Measurements from ENCODE around the gene EOLA2. TPM values are rescaled to one million over a fixed set of nuclear protein-coding genes. Genes with fewer than 3 reads are reported as not detected.
"Not testable (repeated sequence)": the region's sequence is repeated elsewhere in the genome, so short reads cannot be mapped to it uniquely, and the experiment has no call there.

EOLA2 gene
- total RNA-seq, 2 donors from 2014 or later = 15.4 to 22.2 TPM

DNA sequence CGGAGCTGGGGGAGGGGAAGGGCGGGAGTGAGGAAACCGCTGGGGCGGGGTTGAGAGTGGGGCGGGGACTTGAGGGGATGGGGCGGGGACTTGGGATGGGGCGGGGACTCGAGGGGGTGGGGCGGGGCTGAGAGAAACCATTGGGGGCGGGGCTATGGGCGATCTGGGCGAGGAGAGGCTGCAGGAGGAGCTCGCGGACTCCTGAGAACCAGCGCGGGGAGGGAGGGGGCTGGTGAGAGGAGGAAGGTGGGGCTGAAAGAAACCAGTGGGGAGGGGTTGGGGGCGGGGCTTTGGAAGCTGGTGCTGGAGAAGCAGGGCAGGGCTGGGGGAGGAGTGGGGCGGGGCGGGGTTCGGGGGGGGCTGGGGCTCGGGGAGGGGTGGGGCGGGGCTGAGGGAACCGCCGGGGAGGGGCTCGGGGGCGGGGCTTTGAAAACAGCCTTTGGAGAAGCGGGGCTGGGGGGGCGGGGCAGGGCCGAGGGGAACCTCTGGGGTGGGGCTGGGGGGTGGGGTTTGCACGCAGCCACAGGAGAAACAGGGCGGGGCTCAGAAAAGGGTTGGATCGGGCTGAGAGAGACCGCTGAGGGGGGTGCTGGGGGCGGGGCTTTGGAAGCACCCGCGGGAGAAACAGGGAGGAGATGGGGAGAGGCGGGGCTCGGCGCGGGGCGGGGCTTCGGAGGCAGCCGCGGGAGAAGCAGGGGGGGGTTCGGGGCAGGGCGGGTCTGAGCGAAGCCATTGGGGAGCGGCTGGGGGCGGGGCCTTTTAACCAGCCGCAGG, 777 bp upstream of the EOLA2 start:
- TF ChIP-seq, protein P1, sequence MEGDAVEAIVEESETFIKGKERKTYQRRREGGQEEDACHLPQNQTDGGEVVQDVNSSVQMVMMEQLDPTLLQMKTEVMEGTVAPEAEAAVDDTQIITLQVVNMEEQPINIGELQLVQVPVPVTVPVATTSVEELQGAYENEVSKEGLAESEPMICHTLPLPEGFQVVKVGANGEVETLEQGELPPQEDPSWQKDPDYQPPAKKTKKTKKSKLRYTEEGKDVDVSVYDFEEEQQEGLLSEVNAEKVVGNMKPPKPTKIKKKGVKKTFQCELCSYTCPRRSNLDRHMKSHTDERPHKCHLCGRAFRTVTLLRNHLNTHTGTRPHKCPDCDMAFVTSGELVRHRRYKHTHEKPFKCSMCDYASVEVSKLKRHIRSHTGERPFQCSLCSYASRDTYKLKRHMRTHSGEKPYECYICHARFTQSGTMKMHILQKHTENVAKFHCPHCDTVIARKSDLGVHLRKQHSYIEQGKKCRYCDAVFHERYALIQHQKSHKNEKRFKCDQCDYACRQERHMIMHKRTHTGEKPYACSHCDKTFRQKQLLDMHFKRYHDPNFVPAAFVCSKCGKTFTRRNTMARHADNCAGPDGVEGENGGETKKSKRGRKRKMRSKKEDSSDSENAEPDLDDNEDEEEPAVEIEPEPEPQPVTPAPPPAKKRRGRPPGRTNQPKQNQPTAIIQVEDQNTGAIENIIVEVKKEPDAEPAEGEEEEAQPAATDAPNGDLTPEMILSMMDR (IDR thresholded peaks at IDR 0.05) = no peak
- Histone ChIP-seq H3K27ac (peak overlapping the region; percentile 89 to 94), H3K4me1 (peaks cover 0 to 6% of the 10 kb centered on the region in 2 donors), H3K36me3 (no peaks in the 10 kb centered on the region), H3K9me3 (no peaks in the 10 kb centered on the region), H3K4me3 (peak overlapping the region; percentile 60 to 69), H3K27me3 (no peaks in the 10 kb centered on the region)
- DNase-seq (ENCODE audit: low spot score) = peak; percentile 94

DNA sequence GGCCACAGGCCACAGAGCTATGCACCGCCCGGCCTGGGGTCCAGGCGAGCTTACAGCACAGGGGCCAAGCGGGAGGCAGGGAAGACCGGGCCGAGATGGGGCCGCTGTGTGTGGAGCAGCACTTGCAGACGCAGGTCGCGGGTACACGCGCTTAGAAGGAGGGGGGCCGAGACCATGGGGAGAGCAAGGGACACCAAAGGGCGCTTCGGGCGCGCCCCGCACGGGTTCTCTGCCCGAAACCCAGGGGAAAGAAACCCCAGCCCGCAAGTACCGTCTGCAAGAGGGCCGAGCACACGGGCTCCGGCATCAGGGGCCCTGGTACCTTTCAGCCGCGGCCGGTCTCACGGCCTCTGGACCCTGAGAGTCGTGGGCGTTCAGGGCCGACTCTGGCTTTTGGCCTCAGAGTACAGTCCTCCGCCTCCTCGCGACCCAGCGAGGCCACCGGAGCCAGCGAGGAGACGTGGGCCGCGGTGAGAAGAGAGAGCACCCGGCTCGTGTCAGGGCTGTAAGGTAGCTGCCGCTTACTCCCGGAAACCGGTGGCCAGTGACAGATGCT, 342 bp downstream of the EOLA2 start:
- H3K4me1 ChIP-seq = peaks cover 0 to 6% of the 10 kb centered on the region in 2 donors
- H3K36me3 ChIP-seq = no peaks in the 10 kb centered on the region
- TF ChIP-seq, protein P1 (IDR thresholded peaks at IDR 0.05) = no peak
- no peaks in the 10 kb centered on the region for H3K27me3 ChIP-seq
- no peak for DNase-seq (ENCODE audit: low spot score)
- H3K27ac ChIP-seq = peak overlapping the region; percentile 89 to 94
- H3K9me3 ChIP-seq = no peaks in the 10 kb centered on the region
- peak overlapping the region; percentile 60 to 69 for H3K4me3 ChIP-seq

DNA sequence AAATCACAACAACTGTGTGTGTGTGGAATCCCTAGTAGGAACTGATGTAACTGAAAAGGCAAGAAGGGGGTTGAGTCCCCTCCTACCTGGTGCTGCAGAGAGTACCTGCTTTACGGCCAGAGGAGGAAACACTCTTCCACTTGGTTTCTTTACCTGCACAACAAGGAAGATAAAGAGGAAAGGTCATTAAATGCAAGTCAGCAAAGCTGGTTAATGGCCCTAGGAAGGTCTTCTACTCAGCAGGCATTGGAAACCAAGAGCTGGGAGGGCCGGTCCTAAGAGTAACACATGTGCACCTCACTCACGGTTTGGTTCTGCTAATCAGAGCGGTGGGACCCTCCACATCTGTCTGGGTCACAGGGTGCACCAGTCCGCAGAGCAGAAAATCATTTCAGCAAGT, 963 bp downstream of the EOLA2 start:
- H3K4me3 ChIP-seq = peak overlapping the region; percentile 60 to 69
- H3K27ac ChIP-seq = peak overlapping the region; percentile 89 to 94
- not testable (repeated sequence) for H3K4me1 ChIP-seq; DNase-seq (ENCODE audit: low spot score); H3K27me3 ChIP-seq; H3K36me3 ChIP-seq; H3K9me3 ChIP-seq

DNA sequence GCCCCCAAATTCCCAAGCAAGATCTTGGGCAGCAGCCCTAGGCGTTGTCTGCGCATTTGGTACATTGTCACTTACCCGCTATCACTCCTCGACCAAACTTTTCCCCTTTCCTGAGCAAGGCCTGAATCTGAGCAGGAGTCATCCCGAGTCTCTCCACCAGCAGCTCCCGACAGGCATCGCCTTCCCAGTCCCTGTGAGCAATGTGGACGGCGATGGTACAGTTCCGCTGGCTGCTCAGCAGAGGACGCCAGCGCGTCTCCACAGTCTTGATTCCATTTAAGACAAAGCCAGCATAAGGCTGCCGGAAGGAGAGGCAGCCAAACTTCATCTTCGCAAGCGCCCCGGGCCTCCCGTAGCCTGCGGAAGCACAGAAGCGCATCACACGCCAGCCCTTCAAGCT, 4.7 kb downstream of the EOLA2 start:
- not testable (repeated sequence) for H3K4me1 ChIP-seq; H3K27ac ChIP-seq; H3K4me3 ChIP-seq; H3K9me3 ChIP-seq; H3K36me3 ChIP-seq; DNase-seq (ENCODE audit: low spot score); H3K27me3 ChIP-seq

DNA sequence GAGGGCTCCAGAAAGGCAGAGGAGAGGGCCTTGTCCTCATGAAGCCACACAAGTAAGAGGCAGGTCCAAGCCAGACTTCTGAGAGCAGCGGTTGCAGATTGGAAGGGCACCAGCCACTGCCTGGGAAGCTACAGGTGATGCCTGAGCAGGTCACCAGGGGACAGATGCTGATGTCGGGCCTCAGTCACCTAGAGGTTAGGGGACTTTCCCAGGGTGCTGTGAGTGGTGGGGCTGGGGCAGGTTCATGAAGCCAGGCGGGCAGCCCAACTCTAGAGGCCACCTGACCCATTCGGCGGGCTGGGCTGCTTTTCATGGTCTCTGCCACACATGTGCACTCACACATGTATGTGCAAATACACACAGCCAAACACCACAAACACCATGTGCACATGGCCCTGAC, 5.3 kb downstream of the EOLA2 start:
- not testable (repeated sequence) for H3K4me1 ChIP-seq; H3K9me3 ChIP-seq; DNase-seq (ENCODE audit: low spot score); H3K27ac ChIP-seq; H3K4me3 ChIP-seq; H3K27me3 ChIP-seq; H3K36me3 ChIP-seq

DNA sequence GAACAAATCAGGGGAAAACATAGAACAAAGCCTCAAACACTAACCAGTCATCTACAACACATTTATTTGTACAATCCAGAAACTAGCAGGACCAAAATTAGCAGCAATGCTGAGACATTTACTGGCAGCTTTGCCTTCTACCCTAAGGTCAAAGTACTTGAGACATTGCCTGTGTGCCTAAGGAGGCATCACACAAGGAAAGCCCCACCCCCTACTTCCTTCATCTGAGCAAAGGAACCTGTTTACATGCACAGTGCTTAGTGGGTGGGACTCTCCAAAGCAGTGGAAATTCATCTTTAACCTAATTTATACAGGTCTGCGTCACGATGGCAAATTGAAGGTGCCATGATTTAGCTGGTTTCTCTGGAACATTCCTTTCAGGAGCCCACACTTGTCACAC, 6.1 kb downstream of the EOLA2 start:
- H3K4me1 ChIP-seq; H3K27me3 ChIP-seq; H3K36me3 ChIP-seq; H3K4me3 ChIP-seq; H3K9me3 ChIP-seq; H3K27ac ChIP-seq; DNase-seq (ENCODE audit: low spot score): not testable (repeated sequence)

DNA sequence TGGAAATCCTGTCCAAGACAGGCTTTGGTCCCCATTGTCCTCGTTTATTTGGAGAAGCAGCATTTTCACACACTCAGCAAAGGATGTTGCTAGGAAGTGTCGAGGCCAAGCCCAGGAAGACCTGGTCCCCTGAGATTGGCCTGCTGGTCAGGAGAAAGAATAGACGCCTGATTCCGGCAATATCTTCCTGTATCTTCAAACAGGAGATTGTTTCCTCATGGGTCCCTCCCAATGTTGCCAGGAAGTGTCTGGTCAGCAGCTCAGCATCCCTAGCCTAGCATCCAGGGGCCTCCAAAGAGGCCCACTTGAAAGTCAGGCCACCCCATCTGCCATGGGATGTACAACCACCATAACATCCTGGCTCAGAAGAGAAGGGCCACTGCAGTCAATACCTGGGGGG, 6.9 kb downstream of the EOLA2 start:
- H3K4me1 ChIP-seq; H3K36me3 ChIP-seq; DNase-seq (ENCODE audit: low spot score): not testable (repeated sequence)

DNA sequence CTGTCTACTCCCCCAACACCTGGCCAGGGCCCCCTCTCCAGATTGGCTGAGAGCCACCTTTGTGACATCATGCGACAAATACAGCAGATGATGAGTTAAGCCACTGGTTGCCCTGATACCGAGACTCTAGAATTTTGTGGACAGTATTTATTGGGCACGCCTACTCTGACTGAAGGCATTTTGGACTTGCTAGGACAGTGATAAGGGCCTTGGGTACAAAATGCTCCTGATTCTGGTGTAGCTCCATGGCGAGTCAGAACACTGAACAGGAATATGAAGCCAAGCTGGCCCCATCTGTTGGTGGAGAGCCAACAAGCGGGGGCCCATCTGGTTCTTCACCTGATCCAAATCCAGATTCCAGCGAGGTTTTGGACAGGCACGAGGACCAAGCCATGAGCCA, 8.9 kb downstream of the EOLA2 start, which contains the start of gene HSFX4:
Gene HSFX4, plus strand, starts transcription at position 174 of the 400 bp plus-strand sequence. Its CDS starts 72 bp downstream, at position 246.
- not testable (repeated sequence) for H3K9me3 ChIP-seq; H3K36me3 ChIP-seq; H3K27ac ChIP-seq; DNase-seq (ENCODE audit: low spot score); H3K27me3 ChIP-seq; H3K4me1 ChIP-seq; H3K4me3 ChIP-seq

More for the DNA sequence above, 6.9 kb downstream of the EOLA2 start:
- H3K9me3 ChIP-seq, H3K27me3 ChIP-seq, H3K27ac ChIP-seq, H3K4me3 ChIP-seq: not testable (repeated sequence)

DNA sequence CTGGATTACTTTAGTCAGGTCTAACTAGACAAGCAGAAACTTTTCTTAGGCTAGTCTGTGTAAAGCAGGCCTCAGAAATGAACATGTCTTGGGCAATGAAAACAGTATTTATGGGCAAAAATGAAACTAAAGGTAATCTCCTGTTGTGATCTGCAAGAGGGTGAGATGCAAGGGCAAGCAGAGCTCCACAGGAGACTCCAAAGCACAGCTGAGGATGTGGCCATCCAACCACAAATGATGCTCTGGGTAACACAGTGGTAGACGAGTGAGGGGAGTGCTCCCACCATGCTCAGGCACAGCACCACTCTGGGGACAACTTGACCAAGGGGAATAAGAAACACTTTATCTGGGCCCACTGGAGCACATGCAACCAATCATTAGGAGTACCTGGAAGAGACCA, 9.7 kb downstream of the EOLA2 start:
- H3K4me3 ChIP-seq; H3K4me1 ChIP-seq; H3K9me3 ChIP-seq; H3K27me3 ChIP-seq; H3K36me3 ChIP-seq; H3K27ac ChIP-seq; DNase-seq (ENCODE audit: low spot score): not testable (repeated sequence)

DNA sequence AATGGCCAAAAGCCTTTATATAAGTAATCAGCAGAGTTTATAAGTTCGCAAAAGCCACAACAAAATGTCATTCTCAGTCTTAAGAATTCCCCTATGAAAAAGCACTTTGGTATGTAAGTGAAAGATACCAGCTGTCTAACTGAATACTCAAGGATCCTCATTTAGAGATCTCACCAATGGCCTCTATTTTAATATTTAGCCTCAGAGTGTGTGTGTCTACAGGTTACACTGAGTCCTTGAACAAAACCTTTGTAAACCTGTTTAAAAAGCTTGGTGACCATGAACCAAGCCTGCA, 10.4 kb downstream of the EOLA2 start:
- not testable (repeated sequence) for H3K27me3 ChIP-seq; DNase-seq (ENCODE audit: low spot score); H3K4me1 ChIP-seq; H3K36me3 ChIP-seq; H3K27ac ChIP-seq; H3K9me3 ChIP-seq; H3K4me3 ChIP-seq

DNA sequence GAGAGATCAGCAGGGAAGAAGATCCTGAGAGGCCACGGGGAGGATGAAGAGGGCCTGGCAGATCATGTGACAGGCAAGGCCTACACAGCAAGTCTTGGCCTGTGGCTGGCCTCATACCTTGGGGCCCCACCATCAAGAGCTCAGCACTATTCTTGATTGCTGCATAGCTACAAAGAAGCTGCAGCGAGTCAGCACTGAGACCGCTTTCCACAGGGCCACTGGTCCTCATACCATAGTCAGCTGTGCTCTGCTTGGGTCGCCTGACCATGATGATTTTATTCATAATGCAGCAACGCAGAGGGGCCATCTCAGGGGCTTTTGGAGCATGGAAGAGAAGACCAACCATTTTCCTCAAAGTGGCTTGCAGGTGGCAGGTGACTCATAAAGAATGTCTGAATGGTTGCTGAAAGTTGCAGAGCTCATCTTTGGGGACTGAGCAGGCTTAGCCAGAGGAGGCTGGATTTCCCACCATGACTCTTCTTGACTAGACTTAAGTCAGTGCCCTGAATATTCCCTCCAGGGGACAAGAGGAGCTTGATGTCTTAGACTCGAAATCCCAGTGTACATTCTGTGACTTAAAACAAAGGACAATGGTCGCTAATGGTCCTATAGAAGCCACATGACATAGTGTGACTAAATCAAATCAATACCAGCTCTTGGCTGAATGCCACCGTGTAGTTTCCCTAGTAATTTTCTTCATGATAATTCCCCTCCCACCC, 10.9 kb downstream of the EOLA2 start:
- not testable (repeated sequence) for H3K9me3 ChIP-seq; DNase-seq (ENCODE audit: low spot score); H3K4me1 ChIP-seq; H3K27me3 ChIP-seq; H3K4me3 ChIP-seq; H3K36me3 ChIP-seq; H3K27ac ChIP-seq

DNA sequence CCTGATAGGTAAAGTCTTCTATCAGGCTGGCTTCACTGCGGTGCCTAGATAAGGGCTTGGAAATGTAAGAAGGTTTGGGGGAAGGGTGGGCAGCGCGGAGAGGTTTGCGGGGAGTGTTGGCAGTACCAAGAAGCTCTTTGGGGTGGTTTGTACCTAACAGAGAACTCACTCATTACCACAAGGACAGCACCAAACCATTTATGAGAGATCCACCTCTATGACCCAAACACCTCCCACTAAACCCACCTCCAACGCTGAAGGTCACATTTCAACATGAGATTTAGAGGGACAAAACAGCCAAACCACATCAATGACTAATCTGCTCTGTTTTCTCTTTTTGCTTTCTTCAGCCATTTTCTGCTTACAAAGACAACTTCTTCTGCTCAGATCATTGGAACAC, 13.9 kb downstream of the EOLA2 start:
- not testable (repeated sequence) for H3K27ac ChIP-seq; H3K4me1 ChIP-seq; DNase-seq (ENCODE audit: low spot score); H3K36me3 ChIP-seq; H3K27me3 ChIP-seq; H3K9me3 ChIP-seq; H3K4me3 ChIP-seq

DNA sequence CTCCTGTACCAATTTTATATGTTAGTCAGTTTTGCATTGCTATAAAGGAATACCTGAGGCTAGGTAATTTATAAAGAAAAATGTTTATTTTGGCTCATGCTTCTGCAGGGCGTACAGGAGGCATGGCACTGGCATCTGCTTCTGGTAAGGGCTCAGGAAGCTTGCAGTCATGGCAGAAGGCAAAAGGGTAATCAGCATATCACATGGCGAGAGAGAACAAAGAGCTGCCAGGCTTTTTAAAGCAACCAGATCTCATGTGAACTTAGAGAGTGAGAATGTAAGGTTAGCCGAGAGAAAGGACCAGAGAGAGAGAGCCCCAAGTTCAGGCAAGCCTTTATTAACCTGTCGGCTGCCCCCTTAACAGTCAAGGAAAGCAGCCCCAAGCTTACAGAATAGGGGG, 14.5 kb downstream of the EOLA2 start:
- DNase-seq (ENCODE audit: low spot score) = not testable (repeated sequence)

More for the DNA sequence above, 14.5 kb downstream of the EOLA2 start:
- not testable (repeated sequence) for H3K9me3 ChIP-seq, H3K4me1 ChIP-seq, H3K4me3 ChIP-seq, H3K36me3 ChIP-seq, H3K27ac ChIP-seq, H3K27me3 ChIP-seq
